H1 (cell line): ENCODE measurements around the gene SLC2A4. TPM values are rescaled to one million over a fixed set of nuclear protein-coding genes. Genes with fewer than 3 reads are reported as not detected.

Experiments
- CTCF ChIA-PET: fragments of 300-600 bp; sonication (Branson Sonifier 250); formaldehyde crosslinking; loops from one replicate; lab custom pipeline; 2021; ENCODE audit not compliant: partially characterized antibody; lab: Charles Lee
- POLR2A ChIA-PET: fragments of 300-600 bp; sonication (Branson Sonifier 250); formaldehyde crosslinking; loops from one replicate; lab custom pipeline; 2021; ENCODE audit warnings: inconsistent platforms; ENCODE audit not compliant: partially characterized antibody; lab: Charles Lee
- DNase-seq, 2 experiments: peaks; one replicate each; pipeline versions ENCODE4 v3.0.0 to v3.0.0-alpha.2; 2010 to 2022; ENCODE audit warnings: low spot score in 2 of 2, low read depth in 1 of 2, mixed read lengths in 1 of 2
- FAIRE-seq: peaks from 2 replicates; lab custom pipeline; 2011; peaks lifted over from hg19 to GRCh38; lab: Jason Lieb, UNC
- H2AFZ ChIP-seq: 2 replicates; pipeline ENCODE4 v1.8.1; 2012; ENCODE audit warnings: low read length, inconsistent platforms
- H2AK5ac ChIP-seq: 2 replicates; pipeline ENCODE4 v1.6.1; 2013; ENCODE audit warnings: low read depth, low read length
- H2BK120ac ChIP-seq: replicated peaks from 2 replicates; pipeline ENCODE3; 2013; ENCODE audit warnings: low read depth, low read length, inconsistent platforms
- H2BK12ac ChIP-seq: 2 replicates; pipeline ENCODE4 v1.6.1; 2013; ENCODE audit warnings: low read depth, low read length
- H2BK15ac ChIP-seq: 2 replicates; pipeline ENCODE4 v1.6.1; 2013; ENCODE audit warnings: low read length
- H2BK20ac ChIP-seq: 2 replicates; pipeline ENCODE4 v1.6.1; 2013; ENCODE audit warnings: low read length
- H2BK5ac ChIP-seq: 2 replicates; pipeline ENCODE4 v1.6.1; 2013; ENCODE audit warnings: low read depth, low read length
- H3K14ac ChIP-seq: 2 replicates; pipeline ENCODE4 v1.6.1; 2013; ENCODE audit warnings: inconsistent platforms; ENCODE audit not compliant: insufficient read length
- H3K18ac ChIP-seq: 2 replicates; pipeline ENCODE4 v1.6.1; 2013; ENCODE audit warnings: low read length; ENCODE audit errors: extremely low read depth
- H3K23ac ChIP-seq: 2 replicates; pipeline ENCODE4 v1.6.1; 2013; ENCODE audit warnings: inconsistent platforms; ENCODE audit not compliant: insufficient read length
- H3K23me2 ChIP-seq: 2 replicates; pipeline ENCODE4 v1.6.1; 2013; ENCODE audit warnings: low read depth, low read length
- H3K27ac ChIP-seq: 2 replicates; pipeline ENCODE4 v1.6.1; 2011; ENCODE audit warnings: low read depth, low read length, inconsistent platforms
- H3K27me3 ChIP-seq, 4 experiments: replicated peaks in 1 of 4; 1 replicate in 1 of 4; 2 replicates in 3 of 4; pipeline versions ENCODE4 v1.6.1 to v1.8.1; 2011 to 2013; ENCODE audit warnings: low read length in 3 of 4, mild to moderate bottlenecking in 3 of 4, inconsistent platforms in 2 of 4, mixed read lengths in 2 of 4, moderate library complexity in 1 of 4; ENCODE audit not compliant: control insufficient read depth in 3 of 4, insufficient read depth in 3 of 4; ENCODE audit errors: extremely low read depth in 1 of 4
- H3K36me3 ChIP-seq, 4 experiments: 2 replicates each; pipeline versions ENCODE4 v1.6.1 to v1.8.1; 2011 to 2013; ENCODE audit warnings: mild to moderate bottlenecking in 4 of 4, low read length in 3 of 4, moderate library complexity in 2 of 4, control low read depth in 1 of 4, inconsistent platforms in 1 of 4; ENCODE audit not compliant: insufficient read depth in 4 of 4, control insufficient read depth in 2 of 4
- H3K4ac ChIP-seq: replicated peaks from 2 replicates; pipeline ENCODE3; 2013; ENCODE audit warnings: low read length, low read depth, mixed read lengths, inconsistent platforms; ENCODE audit not compliant: insufficient read length
- H3K4me1 ChIP-seq, 4 experiments: replicated peaks in 1 of 4; 1 replicate in 1 of 4; 2 replicates in 3 of 4; pipeline versions ENCODE4 v1.6.1 to v1.8.1; 2011 to 2013; ENCODE audit warnings: low read length in 3 of 4, inconsistent platforms in 2 of 4, mixed read lengths in 1 of 4; ENCODE audit not compliant: insufficient read depth in 4 of 4, control insufficient read depth in 3 of 4
- H3K4me2 ChIP-seq, 2 experiments: 2 replicates each; pipeline versions ENCODE4 v1.6.1 to v1.8.1; 2011 to 2013; ENCODE audit warnings: low read depth in 2 of 2, low read length in 2 of 2, control low read depth in 1 of 2, inconsistent platforms in 1 of 2, mild to moderate bottlenecking in 1 of 2; ENCODE audit not compliant: insufficient read depth in 1 of 2
- H3K4me3 ChIP-seq, 4 experiments: fragments of 200-600, 300-600 bp in 1 of 4; sonication (generic), shearing (Covaris generic), sonication (Bioruptor Twin) in 1 of 4; 2 replicates each; pipeline versions ENCODE4 v1.5.1 to v1.8.1; 2011 to 2016; ENCODE audit warnings: low read length in 4 of 4, low read depth in 3 of 4, control low read depth in 2 of 4, inconsistent platforms in 2 of 4, mild to moderate bottlenecking in 2 of 4, mixed read lengths in 1 of 4, moderate library complexity in 1 of 4; ENCODE audit not compliant: insufficient read depth in 2 of 4; ENCODE audit errors: extremely low read depth in 1 of 4
- H3K56ac ChIP-seq: replicated peaks from 2 replicates; pipeline ENCODE3; 2013; ENCODE audit warnings: low read depth, mild to moderate bottlenecking, mixed read lengths, low read length, inconsistent platforms; ENCODE audit not compliant: insufficient read length
- H3K79me1 ChIP-seq: 2 replicates; pipeline ENCODE4 v1.6.1; 2013; ENCODE audit warnings: low read depth, low read length, control low read depth
- H3K79me2 ChIP-seq, 2 experiments: 2 replicates each; pipeline versions ENCODE4 v1.6.1 to v1.8.1; 2012 to 2013; ENCODE audit warnings: low read length in 2 of 2, mild to moderate bottlenecking in 2 of 2, inconsistent platforms in 1 of 2; ENCODE audit not compliant: insufficient read depth in 2 of 2, control insufficient read depth in 1 of 2
- H3K9ac ChIP-seq, 4 experiments: replicated peaks in 1 of 4; 1 replicate in 1 of 4; 2 replicates in 3 of 4; pipeline versions ENCODE4 v1.6.1 to v1.8.1; 2011 to 2013; ENCODE audit warnings: low read depth in 3 of 4, low read length in 3 of 4, control low read depth in 2 of 4, mild to moderate bottlenecking in 2 of 4, moderate library complexity in 2 of 4, inconsistent platforms in 1 of 4; ENCODE audit errors: extremely low read depth in 1 of 4
- H3K9me3 ChIP-seq, 2 experiments: 2 replicates each; pipeline versions ENCODE4 v1.6.1 to v1.8.1; 2012 to 2013; ENCODE audit warnings: mild to moderate bottlenecking in 2 of 2, moderate library complexity in 2 of 2, control low read depth in 1 of 2, inconsistent platforms in 1 of 2, low read depth in 1 of 2, low read length in 1 of 2, mixed read lengths in 1 of 2; ENCODE audit not compliant: insufficient read depth in 2 of 2
- H4K20me1 ChIP-seq, 2 experiments: replicated peaks in 1 of 2; 2 replicates each; pipeline versions ENCODE3 to v1.8.1; 2011 to 2013; ENCODE audit warnings: inconsistent platforms in 2 of 2, low read length in 2 of 2, mild to moderate bottlenecking in 1 of 2; ENCODE audit not compliant: insufficient read depth in 2 of 2, control insufficient read depth in 1 of 2
- H4K5ac ChIP-seq: 2 replicates; pipeline ENCODE4 v1.6.1; 2013; ENCODE audit warnings: low read length, low read depth, mixed read lengths, inconsistent platforms; ENCODE audit not compliant: insufficient read length
- H4K8ac ChIP-seq: 2 replicates; pipeline ENCODE4 v1.8.0; 2013; ENCODE audit warnings: mild to moderate bottlenecking, moderate library complexity, low read length, inconsistent platforms; ENCODE audit not compliant: insufficient read depth; ENCODE audit errors: extremely low read depth
- H4K91ac ChIP-seq: replicated peaks from 2 replicates; pipeline ENCODE3; 2013; ENCODE audit warnings: low read length, mixed read lengths, inconsistent platforms; ENCODE audit not compliant: insufficient read length
- CREB1 ChIP-seq: IDR thresholded peaks from 2 replicates; pipeline ENCODE4 v1.6.1; 2012; ENCODE audit warnings: inconsistent platforms
- CTBP2 ChIP-seq: IDR thresholded peaks from 2 replicates; pipeline ENCODE4 v1.7.0; 2011; ENCODE audit warnings: borderline replicate concordance, mild to moderate bottlenecking, moderate library complexity, mixed read lengths, low read length; ENCODE audit not compliant: insufficient read depth, insufficient read length
- EGR1 ChIP-seq: IDR thresholded peaks from 2 replicates; pipeline ENCODE4 v1.6.1; 2011; ENCODE audit warnings: low read depth, low read length, borderline replicate concordance
- EZH2 ChIP-seq: fragments of 200-600 bp; sonication (generic); IDR thresholded peaks from 2 replicates; pipeline ENCODE4 v1.7.1; 2012; ENCODE audit warnings: low read depth, mild to moderate bottlenecking, moderate library complexity, low read length, inconsistent platforms; ENCODE audit not compliant: severe bottlenecking
- FOSL1 ChIP-seq: IDR thresholded peaks from 2 replicates; pipeline ENCODE4 v1.6.1; 2011; ENCODE audit warnings: mild to moderate bottlenecking, low read depth, low read length, moderate library complexity; ENCODE audit not compliant: insufficient read depth
- JUN ChIP-seq: IDR thresholded peaks from 2 replicates; pipeline ENCODE4 v1.6.1; 2011; ENCODE audit warnings: low read depth, mild to moderate bottlenecking, improper control_type of control experiment, low read length
- POLR2AphosphoS5 ChIP-seq: IDR thresholded peaks from 2 replicates; pipeline ENCODE4 v1.6.1; 2011; ENCODE audit warnings: low read depth, low read length
- RFX5 ChIP-seq: IDR thresholded peaks from 2 replicates; pipeline ENCODE4 v1.6.1; 2011; ENCODE audit warnings: low read depth, low read length, improper control_type of control experiment, borderline replicate concordance
- RXRA ChIP-seq: IDR thresholded peaks from 2 replicates; pipeline ENCODE4 v1.6.1; 2011; ENCODE audit warnings: low read depth, mild to moderate bottlenecking, low read length, moderate library complexity; ENCODE audit not compliant: insufficient read depth
- TBP ChIP-seq: IDR thresholded peaks from 2 replicates; pipeline ENCODE4 v1.6.1; 2011; ENCODE audit warnings: low read depth, low read length, improper control_type of control experiment
- ZNF274 ChIP-seq: IDR thresholded peaks from 2 replicates; pipeline ENCODE4 v1.7.0; 2012; ENCODE audit warnings: low read length, borderline replicate concordance; ENCODE audit errors: extremely low read depth
- WGBS, 2 experiments: shearing (Covaris generic) in 1 of 2; methylation state at CpG; one replicate each; pipeline versions ENCODE4 v1.1.6 to v1.1.7; 2013 to 2015; ENCODE audit warnings: low lambda C conversion rate in 2 of 2, mixed read lengths in 2 of 2, inconsistent platforms in 1 of 2, low coverage in 1 of 2, missing lambda C conversion rate in 1 of 2; ENCODE audit not compliant: insufficient replicate concordance in 2 of 2, insufficient coverage in 1 of 2, insufficient read length in 1 of 2; ENCODE audit errors: extremely low coverage in 1 of 2, missing lambda C conversion rate in 1 of 2; 5-methylcytosine and 5-hydroxymethylcytosine counted together
- polyA plus RNA-seq, 7 experiments: library from polyadenylated mRNA; depleted of rRNA in 3 of 7; stranded (reverse) in 5 of 7; unstranded in 2 of 7; fragments of >200 nt in 5 of 7; fragments of 200-250 nt in 2 of 7; gene quantifications; 1 replicate in 5 of 7; 2 replicates in 1 of 7; 4 replicates in 1 of 7; pipeline versions ENCODE4 v1.2.1 to v1.2.3, GENCODE V29; 2011 to 2013; ENCODE audit warnings: missing spikeins in 2 of 7, mixed read lengths in 2 of 7
- total RNA-seq: library from RNA; stranded (reverse); fragmentation: NEBNext Ultra II Directional; extraction: Animal tissue kit (Norgen Biotek cat#: 25700); gene quantifications from 2 replicates; pipeline ENCODE4 v1.2.1, GENCODE V29; 2021
- TF ChIP-seq, protein P1 (sequence below): IDR thresholded peaks from 2 replicates; pipeline ENCODE4 v1.6.1; 2012; ENCODE audit warnings: low read length, inconsistent platforms

Gene SLC2A4
- total and polyA plus RNA-seq, 2 of the 8 experiments (the other 6 are each of a cell fraction or from before 2014, with no cell fraction given) = 5.7 to 6.9 TPM

DNA sequence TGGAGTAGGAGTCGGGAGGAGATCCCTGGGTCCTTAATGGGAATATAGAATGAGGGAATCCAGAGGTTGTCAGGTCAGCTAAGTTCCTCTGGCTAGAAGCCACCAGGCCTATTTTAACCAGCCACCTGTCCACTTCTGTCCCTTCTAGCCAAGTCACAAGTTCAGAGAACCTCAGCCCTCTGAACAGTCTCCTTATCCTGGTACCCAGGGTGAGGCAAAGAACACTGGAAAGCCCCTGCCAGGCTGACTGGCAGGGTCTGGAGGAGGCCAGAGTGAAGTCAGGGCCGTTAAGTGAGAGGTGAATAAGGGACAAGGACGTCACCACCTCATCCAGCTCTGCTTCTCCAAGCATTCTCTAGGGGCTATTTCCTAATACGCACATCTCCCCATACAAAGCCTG is 32.7 kb upstream of the SLC2A4 start:
- Histone ChIP-seq H3K56ac (no peak overlapping the region), H3K23ac (no peak overlapping the region), H3K36me3 (peaks cover 9 to 27% (median 22%) of the 10 kb centered on the region in 4 experiments; a peak in 6 of 8 replicates), H3K4ac (no peak overlapping the region), H3K79me2 (peaks cover 23 to 52% of the 10 kb centered on the region in 2 experiments), H3K4me3 (no peak overlapping the region), H3K27me3 (no peaks in the 10 kb centered on the region), H3K9me3 (no peaks in the 10 kb centered on the region), H2BK5ac (no peak overlapping the region), H2BK12ac (no peak overlapping the region), H4K91ac (no peak overlapping the region), H3K9ac (no peak overlapping the region; a peak in 1 of 7 replicates), H3K23me2 (peaks cover 6% of the 10 kb centered on the region), H2AFZ (no peak overlapping the region), H3K4me2 (no peak overlapping the region; a peak in 1 of 4 replicates), H2BK15ac (no peak overlapping the region), H3K27ac (no peak overlapping the region), H3K4me1 (peaks cover 3 to 12% (median 5%) of the 10 kb centered on the region in 4 experiments), H2BK20ac (no peak overlapping the region), H4K5ac (no peak overlapping the region), H3K14ac (no peak overlapping the region), H4K20me1 (peaks cover 6 to 9% of the 10 kb centered on the region in 2 experiments), H2BK120ac (no peak overlapping the region), H3K79me1 (peaks cover 16% of the 10 kb centered on the region), H4K8ac (no peak overlapping the region), H2AK5ac (no peak overlapping the region), H3K18ac (no peak overlapping the region)
- CTCF ChIA-PET = interaction anchor here (0.6 to 1.6 kb wide), 6 partner anchors 9 to 516 kb away, joined by 3 to 7 read pairs (median 4); partner anchors contain the start of gene SLC2A4
- 83% methylated on average over 4 of the region's 4 CpGs; no CpG with 5 or more reads in 1 of the 2 experiments for whole genome bisulfite sequencing, 2 experiments
- POLR2A ChIA-PET = interaction anchor here (0.9 to 8.3 kb wide), 9 partner anchors 8 to 64 kb away, joined by 3 to 121 read pairs (median 4); partner anchors contain the start of genes CLDN7, DVL2, GABARAP and PHF23
- DNase-seq = no peak
- no peak for FAIRE-seq
- TF ChIP-seq CREB1 (no peak), POLR2AphosphoS5 (no peak), RFX5 (no peak), ZNF274 (no peak), FOSL1 (no peak), EZH2 (no peak), TBP (no peak), CTBP2 (no peak), JUN (no peak), EGR1 (no peak), RXRA (no peak)
- TF ChIP-seq, protein P1, sequence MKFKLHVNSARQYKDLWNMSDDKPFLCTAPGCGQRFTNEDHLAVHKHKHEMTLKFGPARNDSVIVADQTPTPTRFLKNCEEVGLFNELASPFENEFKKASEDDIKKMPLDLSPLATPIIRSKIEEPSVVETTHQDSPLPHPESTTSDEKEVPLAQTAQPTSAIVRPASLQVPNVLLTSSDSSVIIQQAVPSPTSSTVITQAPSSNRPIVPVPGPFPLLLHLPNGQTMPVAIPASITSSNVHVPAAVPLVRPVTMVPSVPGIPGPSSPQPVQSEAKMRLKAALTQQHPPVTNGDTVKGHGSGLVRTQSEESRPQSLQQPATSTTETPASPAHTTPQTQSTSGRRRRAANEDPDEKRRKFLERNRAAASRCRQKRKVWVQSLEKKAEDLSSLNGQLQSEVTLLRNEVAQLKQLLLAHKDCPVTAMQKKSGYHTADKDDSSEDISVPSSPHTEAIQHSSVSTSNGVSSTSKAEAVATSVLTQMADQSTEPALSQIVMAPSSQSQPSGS = no peak
